NCI-H2196 treated with DMSO at 0.1 percent for 48 hours (cell line): Measurements from ENCODE around the gene LEAP2.

Experiments
- DNase-seq: peaks from one replicate; lab custom pipeline; 2025; ENCODE audit not compliant: unreplicated experiment; lab: John Stamatoyannopoulos, UW

LEAP2 gene

DNA sequence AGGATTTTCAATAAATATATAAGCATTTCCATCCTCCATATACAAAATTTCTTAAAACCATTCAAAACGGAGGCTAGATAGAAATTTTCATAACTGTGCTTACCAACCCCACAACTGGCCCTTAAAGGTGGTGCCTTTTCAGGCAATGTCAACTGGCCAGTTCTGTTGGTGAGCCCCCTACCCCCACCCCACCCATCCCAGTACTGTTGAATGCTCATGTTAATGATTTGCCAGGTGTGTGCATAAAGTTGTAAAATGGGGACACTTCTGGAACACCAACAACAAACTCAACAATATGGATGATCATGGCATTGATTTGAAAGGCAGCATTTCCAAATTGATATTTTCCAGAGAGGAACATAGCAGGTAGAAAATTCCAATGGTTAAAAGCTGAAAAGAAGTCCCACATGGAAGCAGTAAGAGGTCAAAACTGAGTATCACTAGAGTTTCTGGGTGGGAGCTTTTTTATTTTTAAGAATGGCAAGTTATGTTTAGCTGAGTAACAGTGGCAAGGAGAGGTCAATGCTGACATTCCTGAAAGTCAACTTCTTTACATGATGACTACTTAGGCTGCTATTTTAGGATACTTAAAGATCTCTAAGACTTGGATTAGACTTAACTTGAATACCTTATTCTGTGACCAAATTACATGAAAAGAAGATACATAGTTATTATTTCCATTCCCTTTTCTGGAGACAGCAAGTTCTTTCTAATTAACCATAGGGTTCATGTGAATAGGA, 2.7 kb downstream of the LEAP2 start:
- DNase-seq: no peak

GRCh38 chr5:132877466-132877865, 4.0 kb downstream of the LEAP2 start:
- no peak for DNase-seq

GRCh38 chr5:132877938-132878337, 4.5 kb downstream of the LEAP2 start:
- DNase-seq: peak; percentile 57

- DNase-seq: peak; percentile 59
Measured at GRCh38 chr5:132883261-132883834, 9.9 kb downstream of the LEAP2 start.

- DNase-seq: no peak
Measured at GRCh38 chr5:132884548-132884947, 11.1 kb downstream of the LEAP2 start.

GRCh38 chr5:132886064-132886823, 12.8 kb downstream of the LEAP2 start:
- no peak for DNase-seq

- no peak for DNase-seq
Measured at GRCh38 chr5:132887283-132887682, 13.8 kb downstream of the LEAP2 start.

GRCh38 chr5:132889501-132889900, 16.0 kb downstream of the LEAP2 start:
- no peak for DNase-seq

DNA sequence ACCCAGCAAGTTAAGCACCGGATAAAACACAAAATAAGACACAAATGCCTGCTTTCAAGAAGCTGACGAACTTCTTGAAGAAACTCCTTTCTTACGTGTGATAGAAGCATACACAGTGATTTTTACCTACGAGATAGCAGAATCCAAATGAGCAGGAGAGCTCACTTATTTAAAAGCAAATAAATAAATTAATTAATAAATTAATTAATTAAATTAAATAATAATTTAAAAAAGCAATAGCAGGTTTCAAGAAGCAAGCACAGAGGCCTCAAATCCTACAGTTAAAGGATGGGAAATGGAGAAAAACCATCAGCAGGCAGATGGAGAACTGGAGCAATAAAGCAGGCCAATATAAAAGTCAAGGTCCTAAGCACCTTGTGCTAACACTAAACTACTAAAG, 17.3 kb downstream of the LEAP2 start:
- DNase-seq: no peak

- no peak for DNase-seq
Measured at GRCh38 chr5:132895719-132896305, 22.3 kb downstream of the LEAP2 start.

- DNase-seq: no peak
Measured at GRCh38 chr5:132896685-132897084, 23.2 kb downstream of the LEAP2 start.

GRCh38 chr5:132898094-132898493, 24.6 kb downstream of the LEAP2 start:
- DNase-seq: no peak

GRCh38 chr5:132901036-132901435, 27.6 kb downstream of the LEAP2 start:
- no peak for DNase-seq

- no peak for DNase-seq
Measured at GRCh38 chr5:132901730-132902129, 28.3 kb downstream of the LEAP2 start.

GRCh38 chr5:132905938-132906337, 32.5 kb downstream of the LEAP2 start:
- DNase-seq: peak; percentile 59

GRCh38 chr5:132907161-132907560, 33.7 kb downstream of the LEAP2 start:
- DNase-seq: no peak

DNA sequence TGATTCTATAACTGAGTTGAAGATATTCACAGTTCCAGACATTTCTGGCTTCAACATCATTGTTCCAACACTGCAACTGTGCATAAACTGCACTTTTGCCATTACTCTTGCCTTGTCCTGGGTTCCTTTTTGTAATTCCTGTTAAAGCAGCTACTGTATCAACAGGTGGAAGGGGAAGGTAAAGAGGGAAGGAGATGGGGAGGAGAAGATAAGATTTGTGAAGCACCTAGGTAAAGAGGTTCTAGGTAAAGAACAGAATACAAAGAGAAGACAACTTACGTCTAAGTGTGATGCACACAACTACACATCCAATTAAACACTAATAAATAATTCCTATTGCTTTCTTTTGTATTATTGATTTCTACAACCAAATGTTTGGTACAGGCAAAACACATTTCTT, 36.2 kb downstream of the LEAP2 start:
- DNase-seq: no peak

DNA sequence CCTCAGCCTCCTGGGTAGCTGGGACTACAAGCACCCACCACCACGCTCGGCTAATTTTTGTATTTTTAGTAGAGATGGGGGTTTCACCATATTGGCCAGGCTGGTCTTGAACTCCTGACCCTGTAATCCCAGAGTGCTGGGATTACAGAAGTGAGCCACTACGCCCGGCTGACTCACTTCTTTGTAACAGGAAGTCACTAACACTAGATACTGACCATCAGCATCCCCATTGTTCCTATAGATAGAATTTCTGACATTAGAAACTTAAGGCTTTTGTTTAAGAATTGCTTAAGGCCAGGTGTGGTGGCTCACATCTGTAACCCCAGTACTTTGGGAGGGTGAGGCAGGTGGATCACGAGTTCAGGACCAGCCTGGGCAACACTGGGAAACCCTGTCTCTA, 42.2 kb downstream of the LEAP2 start:
- DNase-seq: no peak

DNA sequence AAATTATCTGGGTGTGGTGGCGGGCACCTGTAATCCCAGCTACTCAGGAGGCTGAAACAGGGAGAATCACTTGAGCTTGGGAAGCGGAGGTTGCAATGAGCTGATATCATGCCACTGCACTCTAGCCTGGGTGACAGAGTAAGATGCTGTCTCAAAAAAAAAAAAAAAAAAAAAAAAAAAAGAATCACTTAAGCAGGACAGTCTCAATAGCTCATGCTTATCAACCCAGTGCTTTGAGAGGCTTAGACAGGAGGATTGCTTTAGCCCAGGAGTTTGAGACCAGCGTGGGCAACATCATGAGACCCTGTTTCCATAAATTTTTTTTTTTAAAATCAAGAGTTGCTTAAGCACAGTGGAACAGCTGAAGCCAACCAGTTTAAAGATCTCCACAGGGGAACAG, 42.6 kb downstream of the LEAP2 start:
- DNase-seq: no peak
